ENCODE data around the gene COL5A1. TPM values are rescaled to one million over a fixed set of nuclear protein-coding genes. Genes with fewer than 3 reads are reported as not detected.
A peak's percentile ranks its signal among the peaks of the same experiment; 100 is the strongest.

COL5A1 gene
- total RNA-seq, 6 donors from 2014 or later = 7.5 to 75.4 (median 27.4) TPM

DNA sequence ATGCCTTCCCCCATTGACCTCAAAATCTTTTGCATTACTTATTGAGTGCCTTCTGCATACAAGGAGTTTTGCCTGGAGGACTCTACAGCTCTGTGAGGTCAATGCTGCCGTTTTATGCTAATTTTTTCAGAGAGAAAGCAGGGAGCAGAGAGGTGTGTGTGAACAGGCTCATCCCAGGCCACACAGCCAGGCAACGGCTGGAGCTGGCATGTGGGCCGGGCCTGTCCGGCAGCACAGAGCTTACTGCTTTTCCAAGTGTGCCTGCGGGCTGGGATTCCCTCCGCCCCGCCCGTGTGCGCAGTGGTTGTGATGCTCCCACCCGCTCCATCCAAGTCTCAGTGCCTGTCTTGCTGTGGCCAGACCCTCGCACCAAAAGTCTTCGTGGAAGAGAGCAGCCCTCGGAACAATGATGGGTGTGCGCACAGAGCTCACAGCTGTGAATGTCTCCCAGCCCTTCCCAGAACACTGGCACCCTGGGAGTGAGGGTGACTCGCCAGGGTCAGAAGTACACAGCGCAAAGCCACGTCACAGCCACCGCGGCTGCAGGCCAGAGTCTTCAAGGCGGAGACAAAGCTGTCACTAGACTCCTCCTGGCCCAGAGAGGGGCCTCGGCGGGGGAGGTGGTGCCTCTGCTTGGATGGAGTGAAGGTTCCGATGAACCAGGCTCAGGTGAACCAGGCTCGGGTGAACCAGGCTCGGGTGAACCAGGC, 82.8 kb downstream of the COL5A1 start:
- Histone ChIP-seq H3K27ac (no peak overlapping the region), H3K9me3 (no peaks in the 10 kb centered on the region), H3K4me1 (no peaks in the 10 kb centered on the region), H3K36me3 (no peaks in the 10 kb centered on the region), H3K27me3 (no peaks in the 10 kb centered on the region), H3K4me3 (no peak overlapping the region)
- peak in 1 of 2 donors; percentile 69 for DNase-seq
- 82 to 85% methylated on average over 5 to 25 of the region's 25 CpGs for WGBS, 2 donors
- peak in 1 of 2 donors; percentile 8 for ATAC-seq (ENCODE audit: low FRiP score in 2 of 2)
- TF ChIP-seq, protein P1, sequence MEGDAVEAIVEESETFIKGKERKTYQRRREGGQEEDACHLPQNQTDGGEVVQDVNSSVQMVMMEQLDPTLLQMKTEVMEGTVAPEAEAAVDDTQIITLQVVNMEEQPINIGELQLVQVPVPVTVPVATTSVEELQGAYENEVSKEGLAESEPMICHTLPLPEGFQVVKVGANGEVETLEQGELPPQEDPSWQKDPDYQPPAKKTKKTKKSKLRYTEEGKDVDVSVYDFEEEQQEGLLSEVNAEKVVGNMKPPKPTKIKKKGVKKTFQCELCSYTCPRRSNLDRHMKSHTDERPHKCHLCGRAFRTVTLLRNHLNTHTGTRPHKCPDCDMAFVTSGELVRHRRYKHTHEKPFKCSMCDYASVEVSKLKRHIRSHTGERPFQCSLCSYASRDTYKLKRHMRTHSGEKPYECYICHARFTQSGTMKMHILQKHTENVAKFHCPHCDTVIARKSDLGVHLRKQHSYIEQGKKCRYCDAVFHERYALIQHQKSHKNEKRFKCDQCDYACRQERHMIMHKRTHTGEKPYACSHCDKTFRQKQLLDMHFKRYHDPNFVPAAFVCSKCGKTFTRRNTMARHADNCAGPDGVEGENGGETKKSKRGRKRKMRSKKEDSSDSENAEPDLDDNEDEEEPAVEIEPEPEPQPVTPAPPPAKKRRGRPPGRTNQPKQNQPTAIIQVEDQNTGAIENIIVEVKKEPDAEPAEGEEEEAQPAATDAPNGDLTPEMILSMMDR (IDR thresholded peaks at IDR 0.05) = no peak
- TF ChIP-seq POLR2AphosphoS5 (IDR thresholded peaks at IDR 0.05) (no peak), EP300 (IDR thresholded peaks at IDR 0.05) (no peak), POLR2A (IDR thresholded peaks at IDR 0.05) (no peak)

DNA sequence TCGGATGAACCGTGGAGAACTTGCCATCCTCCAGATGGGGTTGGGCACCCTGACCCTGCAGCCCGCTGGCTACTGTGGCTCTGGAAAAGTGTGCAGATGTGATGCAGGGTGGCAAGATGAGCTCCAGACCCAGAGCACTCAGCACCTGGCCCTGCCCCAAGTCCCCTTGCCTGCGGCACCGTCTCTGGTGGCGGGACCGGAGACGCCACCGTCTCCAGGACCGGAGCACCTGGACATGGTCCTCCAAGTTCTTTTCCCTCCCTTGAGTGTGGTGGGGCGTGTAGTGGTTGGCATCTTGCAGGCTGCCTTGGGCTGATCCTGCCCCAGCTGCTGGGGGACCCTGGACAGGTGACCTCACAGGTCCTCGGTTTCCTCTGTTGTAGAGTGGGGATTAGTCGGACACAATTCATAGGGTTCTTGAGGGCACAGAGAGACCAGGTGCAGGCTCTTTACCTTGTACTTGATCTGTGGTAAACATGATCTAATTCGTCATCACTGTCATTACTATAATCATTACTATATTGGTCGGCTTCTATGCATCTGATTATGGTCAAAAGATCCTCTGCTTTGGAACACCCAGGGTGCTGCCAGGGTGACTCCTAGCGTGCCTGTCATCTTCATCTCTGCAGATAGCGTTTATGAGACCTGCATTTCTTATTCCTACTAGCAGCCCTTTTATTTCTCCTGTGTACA, 83.5 kb downstream of the COL5A1 start:
- TF ChIP-seq POLR2AphosphoS5 (IDR thresholded peaks at IDR 0.05) (no peak), POLR2A (IDR thresholded peaks at IDR 0.05) (no peak), EP300 (IDR thresholded peaks at IDR 0.05) (no peak)
- TF ChIP-seq, protein P1 (IDR thresholded peaks at IDR 0.05) = no peak
- 49 to 80% methylated on average over 5 to 17 of the region's 17 CpGs for WGBS, 2 donors
- ATAC-seq (ENCODE audit: low FRiP score in 2 of 2) = no peak

DNA sequence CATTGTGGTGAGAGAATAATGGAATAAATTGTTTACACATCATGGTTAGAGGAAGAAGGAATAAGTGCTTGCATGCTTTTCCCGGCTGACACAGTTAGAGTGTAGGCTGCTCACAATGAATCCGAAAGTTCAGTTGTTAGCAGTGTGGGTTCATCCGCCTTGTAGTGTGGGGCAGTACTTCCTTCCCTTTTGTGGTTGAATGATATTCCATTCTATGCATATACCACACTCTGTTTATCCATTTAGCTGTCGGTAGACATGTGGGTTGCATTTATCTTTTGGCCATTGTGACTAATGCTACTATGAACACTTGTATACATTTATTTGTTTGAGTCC, 84.0 kb downstream of the COL5A1 start:
- TF ChIP-seq POLR2AphosphoS5 (IDR thresholded peaks at IDR 0.05) (no peak), POLR2A (IDR thresholded peaks at IDR 0.05) (no peak), EP300 (IDR thresholded peaks at IDR 0.05) (no peak)
- TF ChIP-seq, protein P1 (IDR thresholded peaks at IDR 0.05) = no peak
- 21 to 33% methylated on average over 4 of the region's 4 CpGs for WGBS, 2 donors
- no peaks in the 10 kb centered on the region for H3K9me3 ChIP-seq
- H3K36me3 ChIP-seq = no peaks in the 10 kb centered on the region
- H3K27ac ChIP-seq = no peak overlapping the region
- ATAC-seq (ENCODE audit: low FRiP score in 2 of 2) (no peak), DNase-seq (no peak)
- H3K4me3 ChIP-seq = no peak overlapping the region
- no peaks in the 10 kb centered on the region for H3K27me3 ChIP-seq
- H3K4me1 ChIP-seq = no peaks in the 10 kb centered on the region

More for the DNA sequence above, 83.5 kb downstream of the COL5A1 start:
- Histone ChIP-seq H3K9me3 (no peaks in the 10 kb centered on the region), H3K27ac (no peak overlapping the region), H3K36me3 (no peaks in the 10 kb centered on the region), H3K4me1 (no peaks in the 10 kb centered on the region), H3K4me3 (no peak overlapping the region), H3K27me3 (no peaks in the 10 kb centered on the region)
- peak in 1 of 2 donors; percentile 59 for DNase-seq

DNA sequence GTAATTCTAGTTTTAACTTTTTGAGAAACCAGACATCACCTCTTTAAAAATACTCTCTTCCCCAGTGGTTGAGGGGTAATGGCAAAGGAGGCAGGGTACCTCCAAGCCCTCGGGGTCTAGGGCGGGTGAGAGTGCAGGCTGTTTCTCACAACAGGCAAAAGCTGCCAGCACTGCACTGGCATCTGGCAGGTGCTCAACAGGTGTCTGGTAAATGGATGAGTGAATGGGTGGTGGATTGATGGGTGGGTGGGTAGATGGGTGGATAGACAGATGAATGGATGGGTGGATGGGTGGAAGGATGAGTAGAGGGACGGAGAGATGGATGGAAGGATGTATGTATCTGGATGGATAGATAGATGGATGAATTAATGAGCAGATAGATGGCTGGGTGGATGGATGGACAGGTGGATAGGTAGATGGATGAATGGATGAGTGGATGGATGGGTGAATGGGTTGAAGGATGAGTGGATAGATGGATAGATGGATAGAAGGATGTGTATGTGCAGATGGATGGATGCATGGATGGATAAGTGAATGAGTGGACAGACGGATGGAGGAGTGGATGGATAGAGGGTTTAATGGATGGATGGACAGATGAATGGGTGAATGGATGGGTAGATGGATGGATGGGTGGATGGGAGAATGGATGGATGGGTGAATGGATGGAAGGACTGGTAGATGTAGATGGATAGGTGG, 84.6 kb downstream of the COL5A1 start:
- Histone ChIP-seq H3K4me1 (no peaks in the 10 kb centered on the region), H3K36me3 (no peaks in the 10 kb centered on the region), H3K27ac (no peak overlapping the region), H3K9me3 (no peaks in the 10 kb centered on the region), H3K4me3 (no peak overlapping the region), H3K27me3 (no peaks in the 10 kb centered on the region)
- 80 to 91% methylated on average over 4 of the region's 4 CpGs for whole genome bisulfite sequencing, 2 donors
- DNase-seq (no peak), ATAC-seq (ENCODE audit: low FRiP score in 2 of 2) (no peak)
- no peak for TF ChIP-seq EP300 (IDR thresholded peaks at IDR 0.05)
- TF ChIP-seq, protein P1 (IDR thresholded peaks at IDR 0.05) = no peak

Measured in upper lobe of left lung (tissue), 6 donors.